HFFc6 (cell line): Measurements from ENCODE around the gene ILF2. TPM values are rescaled to one million over a fixed set of nuclear protein-coding genes. Genes with fewer than 3 reads are reported as not detected.

Experiments
- DNase-seq: peaks from one replicate; pipeline ENCODE4 v3.0.0-alpha.2; 2018
- H3K27ac Mint-ChIP-seq: 2 replicates; pipeline ENCODE4 v1.8.0; 2020; ENCODE audit warnings: mild to moderate bottlenecking, mixed read lengths
- H3K27me3 Mint-ChIP-seq: 2 replicates; pipeline ENCODE4 v1.8.0; 2021; ENCODE audit warnings: mild to moderate bottlenecking, moderate library complexity, mixed read lengths; ENCODE audit not compliant: insufficient read depth
- H3K36me3 Mint-ChIP-seq: 2 replicates; pipeline ENCODE4 v1.8.0; 2021; ENCODE audit warnings: low read depth, mixed read lengths
- H3K4me1 Mint-ChIP-seq: 2 replicates; pipeline ENCODE4 v1.8.0; 2020; ENCODE audit warnings: low read depth, mixed read lengths
- H3K4me3 Mint-ChIP-seq: 2 replicates; pipeline ENCODE4 v1.8.0; 2020; ENCODE audit warnings: mild to moderate bottlenecking, moderate library complexity, mixed read lengths
- H3K9me3 Mint-ChIP-seq: 2 replicates; pipeline ENCODE4 v1.8.0; 2020; ENCODE audit warnings: mild to moderate bottlenecking, mixed read lengths
- CTCF ChIP-seq: fragments of 200-600 bp; sonication (generic); IDR thresholded peaks from 2 replicates; pipeline ENCODE4 v1.5.0; 2021; ENCODE audit warnings: antibody characterized with exemption, mild to moderate bottlenecking
- total RNA-seq, 6 experiments: library from RNA; stranded (reverse); fragmentation: NEBNext Ultra II Directional; extraction: Animal tissue kit (Norgen Biotek cat#: 25700); gene quantifications; 2 replicates in 1 of 6; 3 replicates in 5 of 6; pipeline ENCODE4 v1.2.3, GENCODE V29; 2021

Gene ILF2
- total RNA-seq, 6 experiments from 2014 or later: 127 to 169 (median 156) TPM

GRCh38 chr1:153667439-153667838 is 3.4 kb downstream of the ILF2 start:
- no peak for TF ChIP-seq CTCF
- DNase-seq: no peak
- no peak overlapping the region for H3K27ac Mint-ChIP-seq
- no peaks in the 10 kb centered on the region; the same call in 1 of the 2 replicates for H3K27me3 Mint-ChIP-seq
- H3K4me1 Mint-ChIP-seq: peaks cover 44% of the 10 kb centered on the region
- H3K36me3 Mint-ChIP-seq: peaks cover 36% of the 10 kb centered on the region
- H3K9me3 Mint-ChIP-seq: no peaks in the 10 kb centered on the region
- no peak overlapping the region for H3K4me3 Mint-ChIP-seq

GRCh38 chr1:153663211-153663610 is 7.6 kb downstream of the ILF2 start:
- peak overlapping the region; percentile 75 for H3K27ac Mint-ChIP-seq
- peaks cover 58% of the 10 kb centered on the region for H3K36me3 Mint-ChIP-seq
- no peaks in the 10 kb centered on the region for H3K9me3 Mint-ChIP-seq
- no peaks in the 10 kb centered on the region; the same call in 1 of the 2 replicates for H3K27me3 Mint-ChIP-seq
- no peak for TF ChIP-seq CTCF
- peaks cover 32% of the 10 kb centered on the region for H3K4me1 Mint-ChIP-seq
- no peak overlapping the region for H3K4me3 Mint-ChIP-seq
- peak; percentile 36 for DNase-seq

DNA sequence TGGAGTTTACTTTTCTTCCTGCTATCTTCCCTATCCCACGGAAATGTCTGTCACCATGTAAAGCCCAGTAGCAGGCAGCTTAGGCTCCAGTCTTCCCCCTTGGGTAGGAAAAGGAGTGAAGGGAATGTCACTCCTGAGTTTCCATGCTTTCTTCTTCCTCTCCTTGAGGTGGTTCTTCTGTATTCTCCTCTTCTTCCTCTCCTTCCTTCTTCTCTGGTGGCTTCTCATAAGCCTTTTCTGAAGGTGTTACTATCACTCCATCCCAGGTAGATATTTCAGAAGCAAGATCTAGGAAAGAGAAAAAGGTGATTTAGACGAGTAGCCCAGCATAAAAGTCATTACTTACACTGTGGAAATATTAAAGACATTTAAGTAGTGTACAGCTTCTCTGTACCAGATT is 8.5 kb downstream of the ILF2 start:
- H3K27me3 Mint-ChIP-seq: no peaks in the 10 kb centered on the region; the same call in 1 of the 2 replicates
- peaks cover 27% of the 10 kb centered on the region for H3K4me1 Mint-ChIP-seq
- no peak overlapping the region for H3K4me3 Mint-ChIP-seq
- DNase-seq: no peak
- TF ChIP-seq CTCF: no peak
- H3K36me3 Mint-ChIP-seq: peaks cover 49% of the 10 kb centered on the region
- H3K9me3 Mint-ChIP-seq: no peaks in the 10 kb centered on the region
- H3K27ac Mint-ChIP-seq: peak overlapping the region; percentile 32

GRCh38 chr1:153661111-153661708 is 9.6 kb downstream of the ILF2 start:
- no peak overlapping the region for H3K4me3 Mint-ChIP-seq

DNA sequence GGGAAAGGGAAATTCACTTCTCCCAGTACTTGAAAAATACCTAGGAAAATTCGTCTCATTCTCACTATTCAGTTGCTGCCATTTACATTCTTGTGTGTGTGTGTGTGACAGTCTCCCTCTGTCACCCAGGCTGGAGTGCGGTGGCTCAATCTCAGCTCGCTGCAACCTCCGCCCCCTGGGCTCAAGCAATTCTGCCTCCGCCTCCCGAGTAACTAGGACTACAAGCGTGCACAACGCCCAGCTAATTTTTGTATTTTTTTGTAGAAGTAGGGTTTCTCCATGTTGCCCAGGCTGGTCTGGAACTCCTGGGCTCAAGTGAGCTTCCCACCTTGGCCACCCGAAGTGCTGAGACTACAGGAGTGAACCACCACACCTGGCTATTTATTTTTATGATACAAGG is 11.1 kb downstream of the ILF2 start:
- Mint-ChIP-seq H3K27ac (peak overlapping the region; percentile 82; the same call in 1 of the 2 replicates), H3K27me3 (no peaks in the 10 kb centered on the region; the same call in 1 of the 2 replicates), H3K9me3 (no peaks in the 10 kb centered on the region), H3K4me3 (peak overlapping the region; percentile 95), H3K36me3 (peaks cover 39% of the 10 kb centered on the region), H3K4me1 (peaks cover 21% of the 10 kb centered on the region)
- TF ChIP-seq CTCF: no peak
- DNase-seq: no peak

More at GRCh38 chr1:153661111-153661708, 9.6 kb downstream of the ILF2 start:
- TF ChIP-seq CTCF: no peak
- no peak for DNase-seq
- Mint-ChIP-seq H3K27ac (peak overlapping the region; percentile 36; the same call in 1 of the 2 replicates), H3K9me3 (no peaks in the 10 kb centered on the region), H3K4me1 (peaks cover 27% of the 10 kb centered on the region), H3K36me3 (peaks cover 49% of the 10 kb centered on the region), H3K27me3 (no peaks in the 10 kb centered on the region; the same call in 1 of the 2 replicates)
